ENCODE measurements around the gene CDK6. TPM values are rescaled to one million over a fixed set of nuclear protein-coding genes. Genes with fewer than 3 reads are reported as not detected.
A peak's percentile ranks its signal among the peaks of the same experiment; 100 is the strongest.
"Not testable (repeated sequence)": the region's sequence is repeated elsewhere in the genome, so short reads cannot be mapped to it uniquely, and the experiment has no call there.

Gene CDK6
- polyA plus RNA-seq, 12 donors, result 38.2 to 80.7 (median 58.5) TPM; not detected in 1

GRCh38 chr7:92765725-92766124, 70.6 kb downstream of the CDK6 start:
- DNase-seq, result no peak

- no peak for DNase-seq
These were observed 72.5 kb downstream of the CDK6 start for GRCh38 chr7:92763636-92764423.

GRCh38 chr7:92762851-92763250, 73.5 kb downstream of the CDK6 start:
- DNase-seq, result no peak

GRCh38 chr7:92761391-92762097, 74.8 kb downstream of the CDK6 start:
- no peak for DNase-seq

GRCh38 chr7:92758796-92759431, 77.5 kb downstream of the CDK6 start:
- DNase-seq, result no peak

- DNase-seq, result not testable (repeated sequence)
These were observed 79.0 kb downstream of the CDK6 start for GRCh38 chr7:92757311-92757910.

- DNase-seq, result no peak
These were observed 80.7 kb downstream of the CDK6 start for GRCh38 chr7:92755680-92756079.

GRCh38 chr7:92754919-92755581, 81.3 kb downstream of the CDK6 start:
- peak; percentile 27 for DNase-seq

GRCh38 chr7:92753614-92754013, 82.8 kb downstream of the CDK6 start:
- DNase-seq, result no peak

- DNase-seq, result no peak
These were observed 84.2 kb downstream of the CDK6 start for GRCh38 chr7:92751902-92752901.

- DNase-seq, result no peak
These were observed 85.4 kb downstream of the CDK6 start for GRCh38 chr7:92750946-92751345.

- no peak for DNase-seq
These were observed 85.9 kb downstream of the CDK6 start for GRCh38 chr7:92750447-92750839.

- no peak for DNase-seq
These were observed 86.4 kb downstream of the CDK6 start for GRCh38 chr7:92749832-92750446.

GRCh38 chr7:92749327-92749755, 87.0 kb downstream of the CDK6 start:
- DNase-seq, result no peak

GRCh38 chr7:92748495-92748894, 87.9 kb downstream of the CDK6 start:
- DNase-seq, result no peak

GRCh38 chr7:92747041-92747835, 89.1 kb downstream of the CDK6 start:
- no peak for DNase-seq

GRCh38 chr7:92745241-92745640, 91.1 kb downstream of the CDK6 start:
- DNase-seq, result no peak

- not testable (repeated sequence) for DNase-seq
These were observed 92.2 kb downstream of the CDK6 start for GRCh38 chr7:92744180-92744579.

GRCh38 chr7:92742186-92742585, 94.2 kb downstream of the CDK6 start:
- DNase-seq, result no peak
